SHP77 treated with DMSO at 0.1 percent for 48 hours (cell line): ENCODE results near the gene SPP2.

Source experiments
- DNase-seq: peaks from one replicate; lab custom pipeline; 2025; lab: John Stamatoyannopoulos, UW

SPP2 gene, protein sequence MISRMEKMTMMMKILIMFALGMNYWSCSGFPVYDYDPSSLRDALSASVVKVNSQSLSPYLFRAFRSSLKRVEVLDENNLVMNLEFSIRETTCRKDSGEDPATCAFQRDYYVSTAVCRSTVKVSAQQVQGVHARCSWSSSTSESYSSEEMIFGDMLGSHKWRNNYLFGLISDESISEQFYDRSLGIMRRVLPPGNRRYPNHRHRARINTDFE

DNA sequence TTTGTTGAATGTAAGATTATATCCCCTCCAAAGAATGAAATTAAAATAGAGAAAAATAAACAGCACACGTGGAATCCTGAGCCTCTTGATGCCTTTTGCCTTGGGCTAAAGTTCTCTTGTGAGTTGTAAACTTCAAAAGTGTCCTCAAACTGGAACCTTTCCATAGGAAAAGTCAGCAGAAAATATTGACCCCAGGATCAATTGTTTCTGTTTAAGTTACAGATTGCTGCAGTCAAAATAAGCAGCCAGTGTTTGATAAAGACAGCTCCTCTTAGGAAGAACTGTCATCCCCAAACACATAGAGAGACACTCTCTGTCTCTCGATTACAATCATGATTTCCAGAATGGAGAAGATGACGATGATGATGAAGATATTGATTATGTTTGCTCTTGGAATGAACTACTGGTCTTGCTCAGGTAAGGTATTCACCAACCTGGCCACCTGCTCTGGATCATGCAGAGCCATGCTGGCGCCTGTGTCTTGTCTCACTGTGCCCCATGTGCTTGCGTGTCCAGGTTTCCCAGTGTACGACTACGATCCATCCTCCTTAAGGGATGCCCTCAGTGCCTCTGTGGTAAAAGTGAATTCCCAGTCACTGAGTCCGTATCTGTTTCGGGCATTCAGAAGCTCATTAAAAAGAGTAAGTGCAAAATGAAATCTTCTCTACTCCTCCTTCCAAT, at the start of gene SPP2:
SPP2 (plus strand) TSS at position 248 of the 681 bp plus-strand sequence; CDS start at position 333, 85 bp downstream.
- no peak for DNase-seq

DNA sequence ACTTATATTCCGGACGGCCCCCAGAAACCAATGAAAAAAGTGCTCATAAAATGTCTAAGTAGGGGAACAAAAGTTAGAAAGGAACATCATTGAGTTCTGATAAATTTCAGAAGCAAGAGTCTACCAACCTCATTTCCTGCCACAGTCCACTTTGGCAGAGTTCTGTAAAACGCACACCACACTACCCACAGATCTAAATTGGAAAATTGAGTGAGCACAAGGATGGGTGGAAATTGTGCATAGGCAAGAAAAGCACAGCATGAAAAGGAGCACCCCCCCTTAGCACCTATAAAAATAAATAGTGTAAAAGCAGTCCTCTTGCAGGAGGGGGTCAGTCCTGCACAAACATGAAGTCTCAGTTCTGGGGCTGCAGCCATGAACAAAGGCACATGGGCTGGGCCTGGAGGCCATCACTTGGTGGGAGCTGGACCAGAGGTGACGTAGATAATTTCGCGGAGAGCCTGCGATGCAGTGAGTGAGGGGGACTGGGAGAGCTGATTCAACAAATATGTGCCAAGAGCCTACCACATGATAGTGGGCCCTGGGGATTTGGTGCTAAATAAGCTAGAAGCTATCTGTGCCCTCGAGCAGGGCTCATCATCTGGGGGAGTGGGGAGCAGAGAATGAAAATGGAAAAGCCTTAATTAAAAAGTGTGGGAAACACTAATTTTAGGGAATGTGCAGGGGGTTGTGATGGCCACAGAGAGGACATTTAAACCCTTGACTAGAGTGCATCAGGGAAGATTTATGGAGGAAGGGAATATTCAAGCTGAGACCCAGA, 48.9 kb upstream of the SPP2 start:
- no peak for DNase-seq

DNA sequence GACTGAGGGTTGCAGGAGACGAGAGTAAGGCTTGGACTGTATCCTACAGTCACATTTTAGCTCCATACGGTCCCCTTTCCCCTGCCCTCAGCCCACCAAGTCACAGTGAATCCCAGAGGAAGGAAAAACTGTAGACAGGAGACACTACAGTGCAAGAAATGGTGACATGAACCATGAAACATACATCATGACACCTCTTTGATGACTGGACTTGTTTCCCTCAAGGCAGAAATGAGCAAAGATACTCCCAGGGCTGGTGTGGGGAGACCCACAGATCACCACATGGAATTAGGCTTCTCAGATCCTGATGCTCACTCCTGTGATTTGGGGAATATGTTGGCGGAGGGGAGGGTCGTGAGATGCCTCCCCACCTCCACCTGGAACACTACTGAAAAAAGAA, 48.2 kb upstream of the SPP2 start:
- no peak for DNase-seq

DNA sequence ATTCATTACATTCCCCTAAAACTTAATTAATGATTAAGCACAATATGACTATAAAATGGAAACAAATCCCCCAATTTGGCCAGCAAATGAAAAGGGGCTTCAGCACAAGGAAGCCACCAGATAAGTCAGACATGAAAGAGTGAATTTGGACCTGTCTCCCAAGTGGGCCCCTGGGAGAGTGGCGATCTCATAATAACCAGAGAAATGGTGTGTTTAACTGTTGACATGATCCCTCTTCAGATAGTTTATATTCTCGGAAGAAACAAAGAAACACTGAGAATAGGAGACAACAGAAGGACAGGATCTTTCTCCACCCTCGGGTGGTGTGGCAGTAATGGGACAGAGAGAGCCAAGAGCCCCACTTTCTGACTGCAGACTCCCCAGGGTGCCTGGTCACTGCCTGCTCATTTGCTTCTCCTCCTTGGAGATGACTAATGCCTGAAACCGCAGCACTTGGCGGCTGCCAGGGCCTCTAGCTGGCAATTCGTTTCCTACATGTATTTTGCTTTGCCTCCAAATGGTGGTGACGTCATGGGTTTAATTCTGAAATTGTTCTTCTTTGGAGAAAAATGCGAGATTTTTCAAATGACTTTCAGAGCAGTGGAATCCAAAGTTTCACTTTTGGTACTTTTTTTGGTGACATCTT, 46.4 kb upstream of the SPP2 start:
- no peak for DNase-seq

DNA sequence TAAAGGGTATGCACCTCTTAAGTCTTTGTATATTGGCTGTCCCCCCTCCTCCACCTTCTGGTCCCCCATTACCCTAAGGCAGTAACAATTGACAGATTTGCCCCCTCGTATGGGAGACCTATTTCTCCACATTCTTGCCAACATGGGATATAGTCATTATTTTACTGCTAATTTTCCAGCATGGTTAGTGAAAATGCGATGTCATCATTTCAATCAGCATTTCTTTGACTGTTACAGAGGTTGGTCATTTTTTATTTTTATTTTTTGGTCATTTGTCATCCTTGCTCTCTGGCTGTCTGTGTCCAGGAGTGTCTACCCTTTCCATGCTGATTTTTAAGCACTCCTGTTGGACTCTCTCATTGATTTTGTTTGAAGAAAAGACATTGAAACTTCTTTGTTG, 45.4 kb upstream of the SPP2 start:
- DNase-seq: no peak

DNA sequence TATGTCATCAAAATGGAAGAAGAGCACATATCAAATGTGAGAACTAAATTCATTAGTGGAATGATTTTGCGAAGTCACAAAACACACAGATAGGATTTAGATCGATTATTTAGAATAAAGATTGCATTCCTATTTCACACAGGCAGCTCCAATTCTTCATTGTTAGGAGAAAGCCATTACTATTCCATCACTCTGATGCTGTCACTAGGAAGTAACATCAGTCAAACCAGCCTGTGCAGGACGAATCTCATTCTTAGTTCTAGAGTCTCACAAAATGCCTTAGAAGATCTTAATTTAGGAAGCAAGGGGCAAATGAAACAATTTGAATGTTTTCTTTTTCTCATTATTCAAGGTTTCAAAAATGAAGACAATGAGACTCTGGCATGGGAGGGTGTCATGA, 44.0 kb upstream of the SPP2 start:
- DNase-seq: no peak

DNA sequence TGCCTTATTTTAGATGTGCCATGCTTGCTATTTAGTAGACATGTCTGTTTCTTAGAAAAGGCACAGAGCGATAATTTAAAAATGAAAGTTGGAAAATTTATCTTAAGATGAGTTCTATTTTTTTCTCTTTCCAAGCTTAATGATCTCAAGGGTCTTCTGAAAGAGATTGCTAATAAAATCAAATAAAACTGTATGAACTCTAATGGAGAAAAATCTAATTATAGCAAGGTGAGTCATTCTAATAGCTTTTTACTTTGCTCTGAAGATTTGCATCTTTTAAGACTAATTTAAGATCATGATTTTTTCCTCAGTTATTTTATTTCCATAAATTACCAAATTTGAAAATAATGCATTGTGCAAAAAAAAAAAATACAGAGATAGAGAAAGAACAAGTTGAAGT, 36.1 kb upstream of the SPP2 start:
- DNase-seq: no peak

DNA sequence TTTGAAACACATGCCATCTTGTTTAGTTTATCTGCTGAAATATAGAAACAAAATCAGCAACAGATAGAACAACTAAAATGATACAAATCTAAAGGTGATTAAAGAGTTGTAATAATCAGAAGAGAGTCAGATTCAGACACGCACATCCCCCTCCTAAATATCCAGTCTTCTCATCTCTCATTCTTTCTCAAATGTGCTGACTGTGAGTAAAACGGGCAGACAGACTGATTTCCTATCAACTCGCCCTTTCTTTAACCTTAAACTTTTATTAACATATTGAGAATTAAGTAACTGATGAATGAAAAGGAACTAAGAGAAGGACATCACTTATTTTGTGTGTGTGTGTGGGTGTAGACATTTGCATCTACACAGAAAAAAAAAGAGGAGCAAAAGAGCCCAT, 34.6 kb upstream of the SPP2 start:
- no peak for DNase-seq

DNA sequence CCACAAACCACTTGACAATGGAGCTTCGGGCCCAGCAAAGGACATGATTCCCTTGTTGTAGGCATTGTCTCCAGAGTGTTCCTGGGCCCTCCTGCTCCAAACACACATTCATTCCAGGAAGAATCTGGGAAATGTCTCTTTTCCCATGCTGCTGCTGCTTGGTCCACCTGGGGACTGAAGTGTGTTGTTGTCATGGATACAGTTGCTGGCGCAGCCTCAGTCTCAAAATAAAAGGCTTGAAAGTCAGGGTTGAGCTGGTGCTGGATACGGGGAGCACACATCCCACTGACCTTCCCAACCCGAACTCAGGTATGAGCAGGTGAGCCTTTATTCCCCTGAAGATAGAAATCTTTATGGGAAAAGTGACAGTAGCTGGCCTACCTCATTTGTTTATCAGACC, 30.6 kb upstream of the SPP2 start:
- DNase-seq: no peak

DNA sequence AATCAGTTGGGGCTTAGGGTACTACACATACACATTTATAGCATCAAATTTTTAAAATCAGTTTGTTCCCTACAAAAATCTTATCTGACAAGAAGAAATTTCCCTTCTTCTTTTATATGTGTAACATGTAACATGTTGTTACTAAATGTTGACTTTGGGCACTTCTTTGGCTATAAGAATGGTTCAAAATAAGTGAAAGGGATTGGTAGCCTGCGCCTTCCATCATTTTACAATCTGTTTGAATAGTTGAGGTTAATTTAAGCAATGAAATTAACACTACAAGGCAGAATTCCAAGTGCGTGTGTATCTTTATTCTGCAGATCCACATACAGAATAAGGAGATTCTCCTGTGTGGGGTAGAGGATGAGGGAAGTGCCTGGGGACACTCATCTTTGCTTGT, 30.2 kb upstream of the SPP2 start:
- no peak for DNase-seq

DNA sequence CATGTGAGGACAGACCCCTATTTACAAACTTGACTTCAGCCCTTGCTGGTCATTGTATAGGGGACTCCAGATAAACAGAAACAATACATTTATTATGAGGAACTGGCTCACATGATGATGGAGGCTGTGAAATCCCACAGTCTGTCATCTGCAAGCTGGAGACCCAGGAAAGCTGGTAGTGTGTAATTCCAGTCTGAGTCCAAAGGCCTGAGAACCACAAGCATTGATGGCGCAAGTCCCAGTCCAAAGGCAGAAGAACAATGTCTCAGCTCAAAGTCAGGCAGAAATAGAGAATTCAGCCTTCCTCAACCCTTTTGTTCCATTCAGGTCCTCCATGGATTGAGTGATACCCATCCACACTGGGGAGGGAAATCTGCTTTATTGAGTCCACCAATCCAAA, 28.1 kb upstream of the SPP2 start:
- no peak for DNase-seq

DNA sequence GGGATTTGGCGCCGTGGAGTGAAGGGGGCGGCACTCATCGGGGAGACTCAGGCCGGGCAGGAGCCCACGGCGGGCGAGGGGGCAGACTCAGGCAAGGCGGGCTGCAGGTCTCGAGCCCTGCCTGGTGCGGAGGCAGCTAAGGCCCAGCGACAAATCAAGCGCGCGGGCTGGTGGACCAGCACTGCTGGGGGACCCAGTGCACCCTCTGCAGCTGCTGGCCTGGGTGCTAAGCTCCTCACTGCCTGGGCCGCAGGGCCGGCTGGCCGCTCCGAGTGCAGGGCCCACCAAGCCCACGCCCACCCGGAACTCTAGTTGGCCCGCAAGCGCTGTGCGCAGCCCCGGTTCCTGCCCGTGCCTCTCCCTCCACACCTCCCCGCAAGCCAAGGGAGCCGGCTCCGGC, 26.2 kb upstream of the SPP2 start:
- no peak for DNase-seq

DNA sequence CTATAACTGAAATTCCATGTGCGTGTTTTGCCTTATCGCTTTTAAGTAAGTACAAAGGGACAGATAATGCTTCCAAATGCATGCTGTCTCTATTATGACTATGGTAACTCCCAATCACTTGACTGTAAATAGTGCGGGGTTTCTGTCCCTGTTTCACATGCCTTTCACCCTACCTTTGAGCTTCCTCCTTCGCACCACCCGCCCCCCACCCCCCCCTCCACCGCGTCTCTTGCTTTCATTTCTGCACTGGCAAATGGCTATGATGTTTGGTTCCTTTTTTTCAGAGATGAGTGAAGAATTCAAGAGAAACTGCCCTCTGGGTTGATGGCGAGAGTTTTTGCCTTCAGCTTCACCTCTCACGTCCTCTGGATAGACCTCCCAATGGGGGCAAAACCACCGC, 25.0 kb upstream of the SPP2 start:
- DNase-seq: no peak

DNA sequence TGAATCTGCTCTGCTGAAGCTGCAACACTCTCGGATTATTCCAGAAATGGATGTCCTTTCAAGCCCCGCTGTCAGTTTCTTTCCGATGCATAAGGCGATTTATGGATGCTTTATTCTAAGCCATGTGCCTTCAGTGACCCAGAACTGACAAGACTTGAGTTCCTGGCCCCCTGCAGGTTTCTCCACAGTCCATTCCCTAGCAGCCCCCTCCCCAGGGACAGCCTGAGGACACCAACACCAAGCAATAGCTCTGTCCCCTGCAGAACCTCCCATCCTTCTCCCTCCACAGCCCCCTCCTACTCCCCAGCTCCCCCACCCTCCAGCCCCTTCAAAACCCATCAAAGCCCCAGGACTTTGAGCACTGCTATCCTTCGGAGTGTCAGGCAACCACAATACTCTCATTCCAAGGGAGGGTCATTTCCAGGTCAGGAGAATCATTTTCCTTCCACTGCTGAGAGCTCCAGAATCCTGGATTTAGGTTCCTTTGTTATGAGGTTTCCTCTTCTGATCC, 24.6 kb upstream of the SPP2 start:
- DNase-seq: no peak

DNA sequence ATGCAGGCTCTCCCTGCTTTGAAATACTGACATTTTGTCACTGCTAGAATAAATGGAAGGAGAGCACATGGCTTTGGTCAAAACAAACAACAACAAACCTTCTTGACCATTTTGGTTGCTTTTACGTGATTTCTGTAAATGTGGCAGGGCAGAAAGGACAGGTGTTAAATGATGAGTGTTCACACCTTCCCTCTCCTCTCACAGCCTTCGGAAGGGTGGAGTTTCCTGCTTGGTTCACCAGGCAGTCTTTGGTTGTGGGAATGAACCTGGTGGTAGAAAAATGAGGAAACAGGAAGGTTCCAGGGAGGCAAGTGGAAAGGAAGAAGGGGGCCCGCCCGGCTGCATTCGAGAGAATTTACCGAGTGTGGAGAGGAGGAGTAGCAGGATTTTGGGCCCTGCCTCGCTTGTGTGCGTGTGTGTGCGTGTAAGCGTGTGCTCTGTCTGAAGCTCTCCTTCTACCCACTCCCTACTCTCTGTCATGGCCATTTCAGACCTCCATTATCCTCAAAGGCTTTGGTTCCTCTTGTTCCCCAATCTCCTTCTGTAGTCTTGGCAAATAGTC, 23.7 kb upstream of the SPP2 start:
- DNase-seq: no peak

DNA sequence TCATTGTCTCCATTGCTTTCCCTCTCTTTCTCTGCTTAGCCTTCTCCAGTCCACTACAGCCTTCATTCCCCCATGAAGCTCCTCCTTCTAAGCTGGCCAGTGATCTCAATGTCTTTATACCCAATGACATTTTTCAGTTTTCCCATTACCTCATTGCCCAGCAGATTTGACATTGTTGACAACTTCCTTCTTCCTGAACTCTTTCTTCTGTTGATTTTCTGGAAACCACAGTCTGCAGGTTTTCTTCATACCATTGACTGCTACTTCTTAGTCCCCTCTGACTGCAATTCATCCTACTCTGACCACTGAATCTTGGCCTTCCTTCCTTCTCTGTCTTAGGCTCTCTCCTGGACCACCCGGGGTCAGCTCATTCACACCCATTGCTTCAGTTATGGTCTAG, 22.9 kb upstream of the SPP2 start:
- no peak for DNase-seq

DNA sequence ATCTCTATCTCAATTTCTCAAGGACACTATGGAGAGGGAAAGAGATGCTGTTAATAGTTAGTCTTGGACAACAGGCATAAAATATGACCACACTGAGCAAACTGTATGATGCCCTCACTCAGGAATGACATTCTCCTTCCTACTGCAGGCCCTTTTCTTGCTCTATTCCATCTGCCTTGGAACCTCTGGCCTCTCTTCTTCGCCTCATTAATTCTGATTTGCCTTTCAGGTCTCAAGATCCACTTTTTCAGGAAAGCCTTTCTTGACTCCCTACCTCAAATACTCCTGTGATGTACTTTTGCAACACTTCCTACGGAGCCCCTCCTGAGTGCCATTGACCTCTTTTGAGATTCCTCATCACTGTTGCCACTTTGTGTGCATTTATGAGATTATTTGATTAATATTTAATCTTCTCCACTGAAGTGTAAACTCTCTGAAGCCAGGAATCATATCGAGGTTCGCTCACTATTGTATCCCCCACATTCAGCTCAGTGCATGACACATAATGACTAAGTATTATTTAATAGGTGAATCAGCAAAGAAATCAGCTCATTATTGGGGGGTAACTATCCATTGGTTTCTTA, 21.3 kb upstream of the SPP2 start:
- no peak for DNase-seq

DNA sequence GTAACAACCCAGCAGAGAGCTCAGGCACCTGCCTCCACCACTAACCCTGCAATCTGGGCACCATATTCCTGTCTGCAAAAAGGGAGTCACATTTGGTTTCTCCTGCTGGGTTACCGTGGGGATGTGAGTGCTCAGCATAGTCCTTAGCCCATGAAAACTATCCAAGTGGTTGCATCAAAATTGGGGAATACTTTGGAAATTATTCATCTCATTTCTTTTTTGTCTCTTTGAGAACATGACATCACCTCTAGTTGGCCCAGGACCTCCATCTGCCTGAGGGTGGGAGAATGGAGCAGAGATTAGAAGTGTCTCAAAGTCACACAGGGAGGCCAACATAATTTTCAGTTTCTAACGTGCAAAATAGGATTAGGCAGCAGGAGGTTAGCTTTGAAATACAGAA, 19.3 kb upstream of the SPP2 start:
- DNase-seq: no peak

DNA sequence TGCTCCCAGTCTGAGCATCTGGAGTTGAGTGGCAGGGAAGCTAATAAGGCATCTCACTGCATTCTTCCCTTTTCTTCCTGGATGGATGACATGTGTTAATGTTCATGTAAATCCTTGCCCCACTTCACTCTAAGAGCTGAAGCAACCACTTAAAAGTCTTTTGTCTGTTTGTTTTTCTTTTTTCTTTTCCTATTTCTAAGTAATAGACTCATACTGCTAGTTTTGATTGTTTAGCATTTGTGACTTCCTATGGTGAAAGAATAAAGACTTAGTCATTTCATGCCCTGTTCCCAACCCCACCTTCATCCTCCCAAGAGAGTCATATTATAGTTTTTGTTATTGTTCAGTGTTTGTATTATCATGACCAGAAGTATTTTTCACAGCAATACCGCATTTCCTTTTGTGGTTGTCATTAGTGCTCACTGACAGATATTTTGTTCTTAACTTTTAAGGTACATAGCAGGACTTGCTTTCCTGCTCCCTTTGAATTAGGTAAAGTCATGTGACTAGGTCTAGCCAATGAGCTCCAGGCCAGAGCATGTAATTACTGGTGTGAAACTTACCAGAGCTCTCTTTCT, 18.1 kb upstream of the SPP2 start:
- no peak for DNase-seq

DNA sequence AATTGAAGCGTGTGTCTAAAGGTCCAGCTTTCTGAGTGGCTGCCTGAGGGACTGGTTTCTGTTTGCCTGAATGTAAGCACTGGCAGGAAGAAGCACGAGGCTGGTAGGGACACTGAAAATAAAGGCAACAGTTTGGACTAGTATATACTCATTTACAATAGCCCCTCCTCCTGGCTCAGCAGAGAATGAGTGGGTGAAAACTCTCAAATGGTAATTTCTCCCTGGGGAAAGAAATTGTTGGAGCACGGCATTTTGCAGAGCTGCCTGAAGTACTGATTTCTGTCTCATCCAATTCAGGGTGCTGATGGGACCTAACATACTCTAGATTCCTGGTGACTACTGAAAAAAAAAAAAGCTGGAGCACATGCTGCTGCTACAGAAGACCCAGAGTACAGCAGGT, 17.3 kb upstream of the SPP2 start:
- no peak for DNase-seq

DNA sequence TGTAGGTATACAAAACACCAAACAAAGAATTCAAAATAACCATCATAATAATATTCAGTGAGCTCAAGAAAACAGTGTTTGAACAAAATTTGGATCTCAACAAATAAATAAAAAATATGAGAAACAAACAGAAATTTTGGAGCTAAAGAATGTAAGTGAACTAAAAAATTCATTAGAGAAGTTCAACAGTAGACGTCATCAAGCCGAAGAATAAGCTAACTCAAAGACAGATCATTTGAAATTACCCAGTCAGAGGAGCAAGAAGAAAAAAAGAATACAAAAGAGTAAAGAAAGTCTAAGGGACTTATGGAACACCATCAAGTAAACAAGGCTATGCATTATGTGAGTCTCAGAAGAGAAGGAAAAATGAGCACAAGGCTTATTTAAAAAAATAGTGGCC, 16.6 kb upstream of the SPP2 start:
- no peak for DNase-seq
